Measurements from ENCODE around the gene DUOX1. TPM values are rescaled to one million over a fixed set of nuclear protein-coding genes. Genes with fewer than 3 reads are reported as not detected.

The DUOX1 gene
- total and polyA plus RNA-seq, 2 donors (not counting 3 experiments of a cell fraction or from before 2014, with no cell fraction given), result not detected

GRCh38 chr15:45094358-45094730 lies 35.5 kb upstream of the DUOX1 start:
- dilution Hi-C loops (cut with MboI; ENCODE audit: extremely low pct_ligation_motif_present, low sequenced_read_pairs), result no loop called here
- Histone ChIP-seq H3K36me3 (ENCODE audit: control insufficient read depth in 2 of 2, extremely low read depth in 1 of 2, insufficient read depth in 2 of 2, low read length in 2 of 2) (no peaks in the 10 kb centered on the region), H3K27me3 (ENCODE audit: control insufficient read depth in 2 of 2, insufficient read depth in 2 of 2, low read length in 2 of 2) (peaks cover 13% of the 10 kb centered on the region in 2 experiments), H3K9ac (replicated peaks; ENCODE audit: extremely low read depth, insufficient read depth, low read length) (no peak overlapping the region), H3K79me2 (ENCODE audit: control insufficient read depth, insufficient read depth, low read length) (no peaks in the 10 kb centered on the region), H2AFZ (ENCODE audit: low read depth, low read length) (no peak overlapping the region), H3K4me1 (ENCODE audit: control insufficient read depth, extremely low read depth, insufficient read depth, low read length) (no peaks in the 10 kb centered on the region), H3K4me3 (replicated peaks in 1 of 3; ENCODE audit: insufficient read depth in 1 of 3, low read depth in 1 of 3, low read length in 3 of 3) (no peak overlapping the region), H3K27ac (ENCODE audit: insufficient read depth, low read depth, low read length) (no peak overlapping the region), H3K4me2 (ENCODE audit: insufficient read depth, low read length) (no peak overlapping the region), H3K9me1 (replicated peaks; ENCODE audit: control insufficient read depth, extremely low read depth, insufficient read depth, low read length) (no peaks in the 10 kb centered on the region), H3K9me3 (replicated peaks; ENCODE audit: control insufficient read depth, insufficient read depth, low read length) (no peaks in the 10 kb centered on the region), H4K20me1 (replicated peaks; ENCODE audit: control insufficient read depth, extremely low read depth, insufficient read depth, low read length) (no peaks in the 10 kb centered on the region)
- intact Hi-C loops (cut with micrococcal nuclease), result no loop called here
- CTCF ChIA-PET, result interaction anchor here (1.0 to 1.8 kb wide), 2 partner anchors 12 to 24 kb away, joined by 3 to 6 read pairs; no protein-coding TSS in a partner anchor
- BruUV-seq (replicated peaks), result no TSS peak
- TF ChIP-seq JUN (IDR thresholded peaks at IDR 0.05; ENCODE audit: borderline replicate concordance, insufficient read depth, insufficient read length, low read depth), result no peak
- no peak for TF ChIP-seq MYC (IDR thresholded peaks at IDR 0.05; ENCODE audit: low read depth, low read length)
- no peak for TF ChIP-seq POLR2AphosphoS5 (IDR thresholded peaks at IDR 0.05; ENCODE audit: insufficient read depth, low read depth, low read length)
- FAIRE-seq (no peak), DNase-seq (ENCODE audit: low read depth, low spot score) (no peak)
- POLR2A ChIA-PET, result no interaction called here

GRCh38 chr15:45095661-45096060 lies 34.1 kb upstream of the DUOX1 start:
- H3K79me2 ChIP-seq (ENCODE audit: control insufficient read depth, insufficient read depth, low read length), result no peaks in the 10 kb centered on the region
- TF ChIP-seq MAX (IDR thresholded peaks at IDR 0.05; ENCODE audit: insufficient read depth, insufficient read length) (no peak), CTCF (IDR thresholded peaks at IDR 0.05; ENCODE audit: extremely low read depth in 1 of 2, insufficient read depth in 1 of 2, low read depth in 1 of 2, low read length in 2 of 2) (no peak), MYC (IDR thresholded peaks at IDR 0.05; ENCODE audit: low read depth, low read length) (no peak), GATA2 (IDR thresholded peaks at IDR 0.05; ENCODE audit: insufficient read depth, insufficient read length, low read depth, low read length) (no peak), EZH2 (IDR thresholded peaks at IDR 0.05; ENCODE audit: borderline replicate concordance, low read depth, low read length, severe bottlenecking) (no peak)
- no peaks in the 10 kb centered on the region for H3K36me3 ChIP-seq (ENCODE audit: control insufficient read depth in 2 of 2, extremely low read depth in 1 of 2, insufficient read depth in 2 of 2, low read length in 2 of 2)
- H3K4me3 ChIP-seq (replicated peaks in 1 of 3; ENCODE audit: insufficient read depth in 1 of 3, low read depth in 1 of 3, low read length in 3 of 3), result no peak overlapping the region
- no peaks in the 10 kb centered on the region for H3K9me3 ChIP-seq (replicated peaks; ENCODE audit: control insufficient read depth, insufficient read depth, low read length)
- H3K27me3 ChIP-seq (ENCODE audit: control insufficient read depth in 2 of 2, insufficient read depth in 2 of 2, low read length in 2 of 2), result peaks cover 10 to 11% of the 10 kb centered on the region in 2 experiments
- DNase-seq (ENCODE audit: low read depth, low spot score) (no peak), FAIRE-seq (no peak)
- no peak overlapping the region for H3K4me2 ChIP-seq (ENCODE audit: insufficient read depth, low read length)
- H3K9ac ChIP-seq (replicated peaks; ENCODE audit: extremely low read depth, insufficient read depth, low read length), result no peak overlapping the region
- no peak overlapping the region for H3K27ac ChIP-seq (ENCODE audit: insufficient read depth, low read depth, low read length)
- BruUV-seq (replicated peaks), result no TSS peak
- no peaks in the 10 kb centered on the region for H4K20me1 ChIP-seq (replicated peaks; ENCODE audit: control insufficient read depth, extremely low read depth, insufficient read depth, low read length)
- ChIA-PET POLR2A (no interaction called here), CTCF (no interaction called here)
- intact Hi-C loops (cut with micrococcal nuclease) (no loop called here), dilution Hi-C loops (cut with MboI; ENCODE audit: extremely low pct_ligation_motif_present, low sequenced_read_pairs) (no loop called here)
- H2AFZ ChIP-seq (ENCODE audit: low read depth, low read length), result no peak overlapping the region
- H3K4me1 ChIP-seq (ENCODE audit: control insufficient read depth, extremely low read depth, insufficient read depth, low read length), result no peaks in the 10 kb centered on the region
- H3K9me1 ChIP-seq (replicated peaks; ENCODE audit: control insufficient read depth, extremely low read depth, insufficient read depth, low read length), result no peaks in the 10 kb centered on the region
